ENCODE results near the gene TENM3. TPM values are rescaled to one million over a fixed set of nuclear protein-coding genes. Genes with fewer than 3 reads are reported as not detected.

The TENM3 gene
- total RNA-seq, 1 experiment from 2014 or later, result 54.1 TPM

DNA sequence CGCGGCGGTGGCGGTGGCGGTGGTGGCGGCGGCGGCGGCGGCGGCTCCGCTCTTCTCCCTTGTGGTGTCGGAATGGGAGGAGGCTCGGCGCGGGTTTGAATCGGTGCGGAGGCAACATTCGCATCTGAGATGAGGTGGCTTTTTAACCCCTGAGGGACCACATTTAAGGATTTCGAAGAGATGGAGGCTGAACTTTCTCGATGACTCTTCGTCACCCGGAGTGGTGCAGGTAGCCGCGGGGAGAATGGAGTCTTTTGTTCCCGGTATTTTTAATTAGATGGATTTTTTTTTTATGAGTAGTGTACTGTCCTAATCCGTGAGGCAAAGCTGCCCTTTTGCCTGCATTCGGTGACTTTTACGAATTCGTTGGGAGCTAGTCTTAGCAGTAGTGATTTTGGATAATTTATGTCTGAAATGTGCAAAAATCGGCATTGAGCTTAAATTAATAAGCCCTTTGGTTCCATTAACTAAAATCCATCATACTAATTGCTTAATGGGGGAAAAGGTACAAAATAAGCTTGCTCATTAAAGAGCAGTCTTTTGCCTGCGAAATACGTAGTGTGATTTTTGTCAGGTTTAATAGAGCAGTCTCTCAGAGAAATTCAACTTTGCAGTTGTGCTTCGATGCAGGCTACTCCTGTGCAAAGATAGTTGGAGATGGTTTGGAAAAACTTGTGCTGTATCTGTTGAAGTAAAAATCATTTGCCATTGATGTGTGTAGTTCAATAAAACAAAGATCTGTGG, 206.2 kb downstream of the TENM3 start:
- peak; percentile 10 for DNase-seq (ENCODE audit: low read depth)

DNA sequence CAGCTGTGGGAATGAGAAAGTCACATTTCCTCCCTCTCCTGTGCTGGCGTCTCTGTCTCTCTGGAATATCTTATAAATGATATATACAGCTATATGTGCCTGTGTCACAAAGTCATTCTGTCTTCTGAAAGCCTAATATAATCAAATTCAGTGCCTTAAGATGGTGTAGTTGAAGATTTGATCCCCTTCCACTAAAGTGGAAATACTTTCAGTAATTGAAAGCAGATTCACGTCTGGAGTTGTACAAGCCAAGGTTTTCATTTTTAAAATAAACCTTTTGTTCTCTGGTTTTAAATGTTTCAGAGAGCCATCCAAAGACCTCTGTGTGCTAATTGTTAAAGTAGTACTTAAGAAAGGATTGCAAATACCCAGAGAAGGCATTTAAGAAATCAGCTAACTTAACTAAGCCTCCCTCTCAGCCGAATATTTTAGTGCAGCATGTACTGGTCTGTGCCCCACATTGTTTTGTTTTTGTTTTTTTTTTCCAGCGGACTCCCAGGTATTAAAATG, 206.8 kb downstream of the TENM3 start:
- peak; percentile 8 for DNase-seq (ENCODE audit: low read depth)

DNA sequence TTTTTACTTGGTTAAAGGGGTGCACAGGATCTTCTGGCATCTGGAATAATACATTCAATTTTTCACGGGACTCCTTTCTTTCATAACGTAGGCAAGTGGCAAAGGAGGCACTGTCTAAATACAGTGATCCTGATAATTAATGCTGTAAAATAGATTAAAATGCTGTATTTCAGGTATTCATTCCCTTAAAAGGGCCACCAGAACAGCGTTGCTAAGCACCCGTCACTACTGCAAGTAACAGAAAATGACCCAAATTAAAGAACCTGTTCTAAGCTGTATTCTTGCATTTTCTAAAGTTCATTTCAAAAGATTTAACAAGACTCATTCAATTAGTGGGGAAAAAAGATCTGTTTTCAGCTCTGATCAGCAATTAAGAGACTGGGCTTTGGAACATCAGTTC, 208.2 kb downstream of the TENM3 start:
- DNase-seq (ENCODE audit: low read depth), result no peak

DNA sequence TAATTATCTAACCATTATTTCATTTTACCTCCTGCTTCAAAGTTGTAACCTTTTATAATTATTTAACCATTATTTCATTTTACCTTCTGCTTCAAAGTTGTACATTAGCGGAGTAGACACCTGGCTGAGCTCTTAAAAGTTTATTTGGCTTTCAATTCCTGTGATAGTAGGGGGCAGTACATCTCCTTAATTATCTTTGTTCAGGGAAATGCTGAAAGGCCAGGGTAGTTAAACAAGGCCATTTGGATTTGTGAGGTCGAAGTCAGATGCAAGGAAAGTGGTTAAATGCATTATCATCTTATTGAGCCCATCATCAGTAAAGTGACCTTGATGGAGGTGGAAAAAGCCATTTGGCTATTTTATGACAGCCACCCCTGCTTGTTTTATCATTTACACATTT, 210.6 kb downstream of the TENM3 start:
- no peak for DNase-seq (ENCODE audit: low read depth)

DNA sequence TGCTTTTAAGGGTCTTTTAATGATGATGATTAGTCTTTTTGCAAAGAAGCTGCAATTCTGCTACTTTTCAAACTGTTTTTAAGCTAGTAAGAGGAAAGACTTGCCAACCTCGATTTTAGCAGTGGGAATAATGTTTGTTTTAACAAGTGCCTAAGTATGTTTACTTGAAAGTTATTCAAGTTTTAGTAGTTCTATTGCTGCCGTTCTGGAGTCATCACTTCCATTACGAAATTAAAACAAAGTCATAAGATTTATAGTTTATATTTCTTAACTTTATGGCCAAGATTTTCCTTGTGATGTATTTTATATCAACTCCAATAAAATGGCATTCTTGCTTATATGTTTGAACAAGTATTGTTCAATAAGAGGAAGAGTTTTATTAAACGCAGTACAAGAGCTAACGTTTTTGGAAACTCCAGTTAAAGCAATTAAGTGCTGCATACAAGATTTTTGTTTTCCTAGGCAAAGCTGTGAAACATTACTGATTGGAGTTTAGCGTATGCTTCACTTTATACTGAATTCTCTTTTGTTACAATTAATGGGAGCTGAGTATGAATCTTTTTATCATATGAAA, 211.3 kb downstream of the TENM3 start:
- DNase-seq (ENCODE audit: low read depth), result no peak

DNA sequence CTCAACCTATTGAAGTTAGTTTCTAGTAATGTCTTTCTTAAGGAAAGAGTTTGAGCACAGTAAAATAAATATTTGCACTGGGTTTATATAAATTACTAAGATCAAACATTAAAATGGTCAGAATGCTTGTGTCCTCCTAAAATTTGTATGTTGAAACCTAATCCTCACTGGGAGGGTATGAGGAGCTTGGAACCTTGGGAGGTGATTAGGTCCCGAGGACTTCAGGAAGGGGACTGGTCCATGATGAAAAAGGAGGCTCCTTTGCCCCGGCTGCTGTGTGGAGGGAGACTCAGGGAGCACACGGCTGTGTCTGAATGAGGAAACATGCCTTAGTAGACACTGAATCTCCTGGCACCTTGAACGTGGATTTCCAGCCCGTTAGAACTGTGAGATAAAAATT, 221.9 kb downstream of the TENM3 start:
- no peak for DNase-seq (ENCODE audit: low read depth)

DNA sequence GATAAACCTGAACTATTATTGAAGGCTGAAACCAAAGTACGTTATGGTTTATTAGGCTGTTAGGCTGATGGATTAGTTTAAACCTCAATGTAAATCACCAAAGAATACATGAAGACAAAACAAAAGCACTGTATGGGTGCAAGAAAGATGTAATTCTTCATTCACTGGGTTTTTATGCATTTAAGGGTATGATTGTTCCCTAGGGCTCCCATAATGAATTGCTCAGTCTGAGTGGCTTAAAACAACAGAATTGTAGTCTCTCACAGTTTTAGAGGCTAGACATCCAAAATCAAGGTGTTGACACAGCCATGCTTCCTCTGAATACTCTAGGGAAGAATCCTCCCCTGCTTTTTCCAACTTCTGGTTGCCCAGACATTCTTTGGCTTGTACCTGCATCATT, 222.8 kb downstream of the TENM3 start:
- DNase-seq (ENCODE audit: low read depth), result no peak

DNA sequence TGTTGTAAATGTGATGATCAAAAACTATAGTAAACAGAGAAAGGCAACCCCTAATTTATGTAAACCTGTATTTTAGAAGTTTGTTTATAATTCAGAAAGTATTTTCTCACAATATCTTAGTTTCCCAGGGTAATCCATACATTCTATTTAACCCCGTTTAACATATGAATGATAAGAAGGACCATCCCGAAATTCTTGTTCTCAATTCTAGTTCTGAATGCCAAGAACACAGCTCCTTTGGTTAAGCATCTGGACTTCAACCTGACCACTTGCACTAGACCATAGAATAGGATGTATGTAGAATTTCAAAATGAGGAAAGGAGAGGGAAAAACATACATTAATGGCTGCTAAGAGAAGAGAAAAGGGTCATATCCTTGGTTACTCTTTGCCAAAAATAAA, 227.0 kb downstream of the TENM3 start:
- DNase-seq (ENCODE audit: low read depth), result no peak

DNA sequence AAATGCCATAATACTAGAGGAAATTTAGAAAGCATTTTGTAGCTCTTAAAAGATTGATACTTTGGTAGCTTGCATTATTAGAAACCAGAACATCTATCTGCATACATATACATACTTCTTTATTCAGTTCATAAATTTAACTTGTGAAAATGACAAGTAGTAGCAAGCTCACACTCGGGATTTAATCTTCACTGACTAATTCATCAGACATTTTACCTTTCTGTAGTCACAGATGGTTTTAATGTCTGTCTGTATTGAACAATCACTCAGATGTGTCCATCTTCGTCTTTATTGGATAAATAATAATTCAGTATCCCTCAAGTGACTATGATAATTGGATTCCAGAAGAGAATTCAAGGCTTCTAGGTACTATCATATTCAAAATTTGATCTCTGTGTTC, 232.3 kb downstream of the TENM3 start:
- no peak for DNase-seq (ENCODE audit: low read depth)

DNA sequence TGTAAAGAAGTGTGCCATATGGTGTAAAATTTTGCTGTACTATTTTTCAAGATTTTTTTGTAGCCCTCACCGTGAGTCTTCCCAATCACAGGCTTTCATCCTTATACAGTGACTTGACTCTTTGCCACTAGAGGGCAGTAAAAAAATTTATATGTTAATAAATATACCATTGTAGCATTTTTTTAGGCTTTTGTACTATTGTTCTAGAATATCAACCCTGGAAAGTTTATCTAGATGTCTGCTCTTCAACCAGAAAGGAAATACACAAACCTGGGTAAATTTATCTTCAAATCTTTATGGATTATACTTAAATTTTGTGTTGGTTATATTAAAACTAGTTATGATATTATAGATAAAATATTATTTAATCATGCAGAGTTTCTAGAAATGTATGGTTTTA, 235.3 kb downstream of the TENM3 start:
- DNase-seq (ENCODE audit: low read depth), result peak; percentile 26

DNA sequence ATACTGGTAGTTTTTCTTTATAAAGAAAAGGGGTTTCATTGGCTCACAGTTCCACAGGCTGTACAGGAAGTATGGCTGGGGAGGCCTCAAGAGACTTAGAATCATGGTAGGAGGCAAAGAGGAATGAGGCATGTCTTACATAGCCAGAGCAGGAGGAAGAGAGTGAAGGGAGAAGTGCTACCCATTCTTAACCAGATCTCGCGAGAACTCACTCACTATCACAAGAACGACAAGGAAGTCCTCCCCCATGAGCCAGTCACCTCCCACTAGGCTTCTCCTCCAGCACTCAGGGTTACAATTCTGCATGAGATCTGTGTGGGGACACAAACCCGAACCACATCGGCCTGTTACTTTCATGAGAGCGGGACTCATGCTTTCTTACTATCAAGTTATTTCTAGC, 240.5 kb downstream of the TENM3 start:
- no peak for DNase-seq (ENCODE audit: low read depth)

DNA sequence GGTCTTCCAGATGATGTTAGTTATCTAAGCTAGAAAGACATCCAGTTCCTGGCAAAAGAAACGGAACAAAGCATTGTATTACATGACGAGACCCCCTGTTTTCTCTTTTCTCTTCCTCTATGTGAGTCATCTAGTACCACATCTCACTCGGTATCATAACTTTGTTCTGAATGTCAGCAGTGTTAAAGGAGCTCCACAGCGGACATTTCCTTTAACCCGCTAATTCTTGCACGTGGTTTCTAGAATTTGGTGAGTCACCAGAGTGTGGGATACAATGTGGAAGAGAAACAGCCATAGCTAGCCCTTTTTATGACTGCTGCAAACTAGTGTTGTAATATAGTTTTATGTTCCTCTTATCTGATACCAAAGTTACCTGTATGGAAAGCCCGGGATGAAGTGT, 243.7 kb downstream of the TENM3 start:
- DNase-seq (ENCODE audit: low read depth), result peak; percentile 48

DNA sequence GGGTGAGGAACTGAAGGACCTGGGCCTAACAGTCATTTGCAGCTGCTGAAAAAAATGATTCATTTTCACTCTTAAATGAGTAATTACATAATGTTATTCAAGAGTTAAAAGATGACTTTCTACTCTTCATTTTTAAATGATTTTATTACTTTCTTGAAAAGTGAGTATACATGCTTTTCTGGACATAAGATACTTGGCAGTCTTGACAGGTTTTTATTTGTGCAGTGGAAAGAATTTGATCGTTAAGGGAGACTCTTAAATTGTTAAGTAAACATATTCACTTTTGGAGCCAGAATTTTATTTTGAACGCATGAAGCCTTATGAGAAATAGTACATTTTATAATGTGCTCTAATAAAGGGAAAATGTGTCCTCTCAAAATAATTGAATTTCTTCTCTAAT, 245.7 kb downstream of the TENM3 start:
- DNase-seq (ENCODE audit: low read depth), result no peak

DNA sequence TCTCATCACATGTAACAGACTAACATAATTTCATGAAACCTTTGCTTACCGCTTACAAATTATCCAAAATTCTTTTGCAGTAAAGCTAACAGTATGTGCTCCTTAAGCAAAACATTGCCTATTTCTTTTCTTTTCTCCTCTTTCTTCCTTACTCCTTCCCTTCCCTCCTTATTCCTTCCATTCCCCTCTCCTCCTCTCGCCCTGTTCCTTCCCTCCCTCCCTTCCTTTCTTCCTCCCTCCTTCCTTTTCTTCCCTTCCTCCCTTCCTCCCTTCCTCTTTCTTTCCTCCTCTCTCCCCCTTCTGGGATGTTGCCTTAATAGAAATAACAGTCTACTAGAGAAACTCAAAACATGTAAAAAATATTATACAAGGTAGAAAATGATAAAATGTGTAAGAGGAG, 246.4 kb downstream of the TENM3 start:
- no peak for DNase-seq (ENCODE audit: low read depth)

DNA sequence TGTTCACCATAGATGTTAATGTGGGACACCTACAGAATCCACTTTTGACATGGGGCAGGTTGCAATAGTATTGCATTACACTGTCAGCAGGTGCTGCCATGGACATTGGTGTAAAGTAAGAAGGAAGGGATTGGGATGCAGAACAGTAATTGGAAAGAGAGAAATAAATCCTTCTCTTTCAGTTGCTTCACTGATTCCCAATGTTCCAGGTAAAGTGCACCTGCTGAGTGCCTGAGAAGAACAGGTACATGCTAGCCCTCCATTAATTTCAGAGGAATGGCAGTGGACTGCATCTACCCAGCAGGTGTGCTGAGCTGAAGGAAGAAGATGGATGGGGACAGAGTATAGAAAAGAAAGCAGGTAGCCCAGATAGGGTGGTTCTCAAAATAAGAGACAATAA, 248.5 kb downstream of the TENM3 start:
- no peak for DNase-seq (ENCODE audit: low read depth)

DNA sequence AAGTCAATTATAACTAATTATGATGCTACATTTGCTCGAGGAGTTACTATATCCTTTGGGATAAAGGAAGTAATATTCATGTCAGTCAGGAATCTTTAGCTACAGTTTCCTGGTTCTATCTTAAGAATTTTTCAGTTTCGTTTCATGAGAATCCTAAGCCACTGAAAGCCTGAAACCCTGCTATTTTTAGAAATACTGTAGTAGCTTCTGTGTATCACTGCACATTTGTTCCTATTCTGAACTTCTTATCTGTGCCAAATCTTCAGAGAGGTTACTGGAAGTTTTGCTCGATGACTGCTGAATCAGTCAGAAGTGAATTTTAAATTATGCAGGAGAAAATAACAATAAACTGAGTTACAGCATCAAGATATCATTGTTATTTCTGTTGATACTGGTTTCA, 249.2 kb downstream of the TENM3 start:
- peak; percentile 42 for DNase-seq (ENCODE audit: low read depth)

DNA sequence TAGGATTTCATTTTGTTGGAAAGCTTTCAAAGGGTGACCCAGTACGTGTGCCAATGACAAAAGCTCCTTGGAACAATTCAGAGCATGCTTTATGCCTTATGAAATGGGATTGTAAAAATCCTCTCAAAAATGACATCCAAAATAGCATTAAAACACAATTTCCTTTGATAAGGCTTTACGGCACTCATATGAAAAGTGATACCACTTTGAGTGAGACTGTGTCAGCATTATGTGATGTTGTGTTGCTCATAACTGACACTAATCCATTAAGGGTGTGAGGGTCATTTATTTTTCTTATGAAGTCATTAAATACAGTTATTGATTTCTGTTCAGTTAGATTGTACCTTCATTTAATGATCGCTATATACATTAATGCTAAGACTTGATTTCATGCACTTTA, 250.2 kb downstream of the TENM3 start:
- DNase-seq (ENCODE audit: low read depth), result no peak

DNA sequence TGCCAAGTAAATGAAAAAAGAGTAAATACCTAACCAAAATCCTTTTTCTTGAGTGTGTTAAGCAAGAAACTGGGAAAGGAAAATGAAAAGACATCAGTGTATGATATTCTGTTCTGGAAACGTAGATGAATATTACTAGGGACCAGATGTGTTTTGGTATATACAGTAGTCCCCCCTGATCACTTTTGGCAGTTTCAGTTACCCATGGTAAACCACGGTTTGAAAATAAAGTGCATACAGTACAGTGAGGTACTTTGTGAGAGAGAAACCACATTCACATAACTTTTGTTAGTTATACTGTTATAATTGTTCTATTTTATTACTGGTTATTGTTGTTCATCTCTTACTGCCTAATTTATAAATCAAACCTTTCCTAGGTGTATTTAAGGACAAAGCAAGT, 250.9 kb downstream of the TENM3 start:
- no peak for DNase-seq (ENCODE audit: low read depth)

DNA sequence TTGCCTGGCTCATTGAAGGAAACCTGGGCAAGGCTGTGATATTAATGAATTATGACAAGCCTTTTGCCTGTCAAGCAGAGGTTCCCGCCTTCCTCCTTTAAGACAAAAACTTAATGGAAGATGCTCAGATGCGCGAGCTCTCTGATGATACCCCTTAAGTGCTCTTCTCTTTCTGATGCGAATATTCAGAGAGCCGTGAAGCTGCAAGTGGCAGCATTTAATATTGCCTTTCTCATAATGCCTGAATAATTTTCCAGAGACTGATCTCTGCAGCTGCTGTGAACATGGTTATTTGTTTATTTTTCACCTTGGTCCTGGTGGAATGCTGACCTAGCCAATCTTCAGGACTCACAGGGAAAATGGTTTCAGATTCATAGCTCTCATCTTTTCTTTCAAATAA, 251.8 kb downstream of the TENM3 start:
- no peak for DNase-seq (ENCODE audit: low read depth)

DNA sequence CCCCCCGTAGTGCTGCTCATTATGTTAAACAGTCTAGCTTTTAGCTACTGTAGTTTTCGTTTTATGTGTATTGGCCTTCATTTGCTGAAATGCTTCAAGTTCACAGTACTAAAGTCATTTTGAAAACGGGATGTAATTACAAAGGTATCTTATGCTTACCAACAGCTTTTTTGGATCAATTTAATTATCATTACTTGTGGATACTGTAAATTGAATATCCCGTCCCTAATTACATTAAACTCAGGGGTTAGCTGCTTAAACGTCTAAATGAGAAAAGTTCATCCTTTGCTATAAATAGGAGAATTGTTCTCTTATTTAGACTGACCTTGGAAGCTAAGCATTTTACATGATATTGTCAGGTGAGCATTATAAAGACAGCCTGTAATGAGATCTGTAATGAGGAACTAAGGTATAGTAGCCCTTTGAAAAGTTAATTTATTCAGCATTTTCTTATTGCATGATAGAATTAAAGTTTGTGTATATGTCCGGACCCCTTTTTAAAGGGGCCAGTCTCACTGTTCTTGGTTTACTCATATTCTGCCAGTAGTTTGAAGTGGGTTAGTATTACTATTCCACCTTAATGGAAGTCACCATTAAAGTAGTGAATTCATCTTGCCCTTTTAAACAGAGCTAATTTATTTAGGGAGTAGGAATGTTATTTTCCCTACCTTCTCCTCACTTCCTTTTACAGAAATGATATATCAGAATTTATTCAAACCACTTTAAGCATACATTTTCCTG, 252.6 kb downstream of the TENM3 start:
- DNase-seq (ENCODE audit: low read depth), result no peak

DNA sequence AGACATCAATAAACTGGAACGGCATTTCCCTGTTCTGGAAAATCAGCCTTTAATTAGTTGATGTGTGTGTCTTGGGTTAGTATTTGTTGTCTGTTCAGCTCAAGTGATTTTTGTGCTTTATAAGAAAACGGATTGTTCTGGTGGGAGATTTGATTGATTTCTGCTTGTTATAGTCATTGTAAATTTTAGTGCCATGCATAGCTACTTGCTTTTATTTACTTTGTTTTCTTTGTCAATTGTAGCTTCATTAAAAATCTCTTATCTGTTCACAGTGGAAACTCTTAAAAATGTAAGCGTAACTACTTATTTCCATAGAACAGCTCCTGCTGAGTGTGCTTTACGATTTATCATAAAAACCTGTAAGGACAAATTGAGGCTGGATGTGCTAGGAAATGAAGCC, 253.2 kb downstream of the TENM3 start:
- no peak for DNase-seq (ENCODE audit: low read depth)

DNA sequence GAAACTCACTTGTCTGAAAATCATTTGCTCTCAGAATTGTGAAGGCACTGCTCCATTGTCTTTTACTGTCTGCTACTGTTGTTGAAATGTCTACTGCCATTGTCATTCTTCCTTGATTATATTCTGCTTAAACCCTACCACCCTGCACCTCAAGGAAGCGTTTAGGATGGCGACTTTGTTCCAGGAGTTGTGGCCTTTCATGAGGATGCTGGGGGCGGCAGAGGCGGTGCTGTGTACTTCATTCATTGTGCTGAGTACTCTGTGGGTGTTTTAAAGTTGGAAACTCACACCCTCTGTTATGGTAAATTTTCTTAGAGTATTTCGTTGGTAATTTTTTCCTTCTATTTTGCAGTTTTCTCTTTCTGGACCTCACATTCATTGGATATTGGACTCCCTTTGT, 258.9 kb downstream of the TENM3 start:
- DNase-seq (ENCODE audit: low read depth), result no peak

DNA sequence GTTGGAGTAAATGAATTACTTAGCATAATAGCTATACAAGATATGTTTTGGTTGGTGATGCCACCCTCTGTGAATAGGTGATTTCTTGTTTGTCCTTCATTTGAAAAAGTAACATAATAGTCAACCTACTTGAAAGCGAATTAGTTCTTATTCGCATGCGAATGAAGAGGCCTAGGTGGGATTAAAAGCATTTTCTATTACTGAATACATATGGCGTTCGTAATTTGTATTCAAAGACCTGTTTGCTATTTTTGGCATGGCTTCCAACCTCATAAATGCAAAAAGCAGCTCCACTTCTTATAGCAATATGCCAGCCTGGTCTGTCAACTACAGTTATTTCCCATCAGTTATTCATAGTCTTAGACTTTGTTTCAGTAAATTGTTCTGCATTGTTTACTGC, 261.3 kb downstream of the TENM3 start:
- DNase-seq (ENCODE audit: low read depth), result no peak

Data from HT1080 (cell line).